Measurements from ENCODE around the gene CD52. TPM values are rescaled to one million over a fixed set of nuclear protein-coding genes. Genes with fewer than 3 reads are reported as not detected.

Gene CD52
- total RNA-seq, 1 experiment from 2014 or later, result 1.6 TPM

DNA sequence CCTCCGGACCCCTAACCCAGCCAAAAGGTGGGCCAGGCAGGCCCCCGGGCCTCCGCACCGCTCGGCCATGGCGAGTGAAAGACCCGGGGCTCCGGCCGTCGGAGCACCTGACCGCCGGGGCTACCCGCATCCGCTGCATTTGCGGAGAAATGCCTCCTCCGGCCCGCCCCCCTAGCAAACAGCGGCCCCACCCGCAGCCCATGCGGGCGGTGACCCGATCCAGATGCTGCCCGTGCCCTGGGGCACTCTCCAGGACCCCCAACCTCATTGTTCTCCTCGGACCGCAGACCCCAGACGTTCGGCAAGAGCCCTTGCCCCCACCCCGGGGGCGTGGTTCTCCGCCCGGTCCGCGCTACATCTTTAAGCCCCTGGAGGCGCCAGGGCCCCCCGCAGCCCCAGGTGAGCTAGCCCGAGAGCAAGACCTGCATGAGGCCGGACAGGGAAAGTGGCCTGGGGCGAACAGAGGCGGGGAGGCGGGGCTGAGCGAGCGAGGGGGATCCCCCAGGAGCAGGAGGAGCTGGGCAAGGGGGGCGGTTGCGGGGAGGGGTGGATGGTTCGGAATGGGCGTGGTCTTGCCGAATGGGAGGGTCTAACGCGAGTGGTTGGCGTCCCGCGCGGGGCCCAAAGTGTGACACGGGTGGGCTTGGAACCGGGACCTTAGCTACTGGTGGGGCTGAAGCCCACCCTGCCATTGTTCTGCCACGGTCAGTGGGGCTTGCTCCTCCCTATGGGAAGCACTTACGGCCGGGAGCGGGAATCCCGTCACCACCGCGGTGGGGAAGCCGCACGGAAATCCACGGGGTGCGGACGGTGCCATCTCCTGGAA is 42.4 kb downstream of the CD52 start:
- Histone ChIP-seq H3K36me3 (ENCODE audit: control insufficient read depth, insufficient read depth, low read length) (no peaks in the 10 kb centered on the region), H3K27ac (ENCODE audit: low read length) (no peak overlapping the region), H3K27me3 (ENCODE audit: control insufficient read depth, insufficient read depth, low read length) (no peaks in the 10 kb centered on the region), H3K9me3 (ENCODE audit: control insufficient read depth, insufficient read depth, low read depth, low read length) (no peaks in the 10 kb centered on the region), H3K4me3 (ENCODE audit: low read depth in 2 of 2, low read length in 2 of 2) (peak overlapping the region in 1 of 2 experiments; percentile 1; a peak in 1 of 4 replicates), H3K4me1 (ENCODE audit: control insufficient read depth, insufficient read depth, low read length) (peaks cover 4% of the 10 kb centered on the region; the same call in 1 of the 2 replicates)
- in situ Hi-C loops (cut with HindIII; ENCODE audit: low pct_unique_long_range_greater_than_20kb, low sequenced_read_pairs) (no loop called here), intact Hi-C loops (cut with micrococcal nuclease; ENCODE audit: unreplicated experiment) (no loop called here)
- DNase-seq (ENCODE audit: low read depth, low spot score) (no peak), ATAC-seq (no peak)
- BruUV-seq (replicated peaks), result no TSS peak
- POLR2A ChIA-PET, result no interaction called here
- TF ChIP-seq POLR2AphosphoS5 (IDR thresholded peaks at IDR 0.05; ENCODE audit: low read depth, low read length) (no peak), REST (IDR thresholded peaks at IDR 0.05; ENCODE audit: insufficient read depth in 1 of 2, low read depth in 2 of 2, low read length in 1 of 2) (no peak), TCF7L2 (IDR thresholded peaks at IDR 0.05; ENCODE audit: low read depth, low read length) (no peak), SIN3A (IDR thresholded peaks at IDR 0.05; ENCODE audit: borderline replicate concordance, insufficient read depth, low read depth, low read length) (no peak), CTCF (IDR thresholded peaks at IDR 0.05) (no peak)
- CTCF ChIA-PET, result no interaction called here

DNA sequence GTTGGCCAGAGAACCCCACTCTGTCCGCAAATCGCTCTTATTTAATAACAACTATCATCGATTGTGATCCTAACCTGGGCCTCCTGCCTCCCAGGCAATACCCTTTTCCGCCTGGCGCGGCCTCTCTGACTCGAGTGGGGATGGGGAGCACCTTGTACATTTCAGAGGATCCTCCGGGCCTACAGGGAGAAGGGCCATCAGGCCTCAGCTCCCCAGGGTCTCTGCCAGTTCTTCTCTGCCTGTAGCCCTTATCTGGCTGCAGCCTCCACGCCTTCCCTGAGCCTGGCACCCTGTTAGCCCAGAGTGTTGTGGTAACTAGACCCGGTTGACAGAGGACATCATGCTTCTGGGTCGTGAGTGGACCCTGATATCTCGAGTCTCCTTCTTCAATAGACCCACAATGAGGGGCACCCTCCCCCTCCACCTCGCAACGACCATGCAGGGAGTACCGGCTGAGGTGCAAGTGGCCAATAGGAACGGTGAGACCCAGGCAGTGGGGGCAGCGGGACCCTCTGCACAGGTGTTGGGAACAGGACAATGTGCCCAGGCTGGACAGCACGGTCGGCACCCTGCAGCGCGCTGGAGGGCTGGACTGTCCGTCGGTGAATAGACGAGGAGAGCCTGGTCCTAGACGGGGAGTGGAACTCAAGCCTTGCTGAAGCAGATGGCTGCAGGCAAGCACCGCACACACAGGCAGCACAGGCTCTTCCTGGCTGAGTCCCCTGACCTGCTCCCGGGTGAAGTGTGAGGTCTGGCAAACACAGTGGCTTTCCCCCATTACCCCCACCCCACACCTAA is 43.2 kb downstream of the CD52 start:
- CTCF ChIA-PET, result interaction anchor here (1.7 kb wide), 1 partner anchor 40 kb away, joined by 4 read pairs; no protein-coding TSS in a partner anchor
- H3K36me3 ChIP-seq (ENCODE audit: control insufficient read depth, insufficient read depth, low read length), result no peaks in the 10 kb centered on the region
- in situ Hi-C loops (cut with HindIII; ENCODE audit: low pct_unique_long_range_greater_than_20kb, low sequenced_read_pairs) (no loop called here), intact Hi-C loops (cut with micrococcal nuclease; ENCODE audit: unreplicated experiment) (no loop called here)
- no peaks in the 10 kb centered on the region for H3K27me3 ChIP-seq (ENCODE audit: control insufficient read depth, insufficient read depth, low read length)
- POLR2A ChIA-PET, result no interaction called here
- BruUV-seq (replicated peaks), result no TSS peak
- H3K27ac ChIP-seq (ENCODE audit: low read length), result no peak overlapping the region
- H3K4me3 ChIP-seq (ENCODE audit: low read depth in 2 of 2, low read length in 2 of 2), result no peak overlapping the region; a peak in 1 of 4 replicates
- DNase-seq (ENCODE audit: low read depth, low spot score) (no peak), ATAC-seq (no peak)
- no peaks in the 10 kb centered on the region for H3K9me3 ChIP-seq (ENCODE audit: control insufficient read depth, insufficient read depth, low read depth, low read length)
- H3K4me1 ChIP-seq (ENCODE audit: control insufficient read depth, insufficient read depth, low read length), result peaks cover 4% of the 10 kb centered on the region; the same call in 1 of the 2 replicates
- TF ChIP-seq REST (IDR thresholded peaks at IDR 0.05; ENCODE audit: insufficient read depth in 1 of 2, low read depth in 2 of 2, low read length in 1 of 2) (no peak), TCF7L2 (IDR thresholded peaks at IDR 0.05; ENCODE audit: low read depth, low read length) (no peak), SIN3A (IDR thresholded peaks at IDR 0.05; ENCODE audit: borderline replicate concordance, insufficient read depth, low read depth, low read length) (no peak), CTCF (IDR thresholded peaks at IDR 0.05) (no peak), POLR2AphosphoS5 (IDR thresholded peaks at IDR 0.05; ENCODE audit: low read depth, low read length) (no peak)

Measured in Panc1 (cell line).